SK-N-MC (cell line): ENCODE results near the gene SHROOM1.

Source experiments
- EZH2 ChIP-seq: fragments of 200-600 bp; sonication (generic); IDR thresholded peaks from one replicate; pipeline ENCODE4 v1.6.1; 2017; ENCODE audit warnings: antibody characterized with exemption
- FOXP2 ChIP-seq: optimal IDR thresholded peaks from 2 replicates; pipeline ENCODE3; 2011; ENCODE audit warnings: mild to moderate bottlenecking, moderate library complexity; ENCODE audit not compliant: insufficient read depth; ENCODE audit errors: extremely low read length, control extremely low read depth
- POLR2AphosphoS5 ChIP-seq: IDR thresholded peaks from 2 replicates; pipeline ENCODE4 v1.6.1; 2012; ENCODE audit warnings: mild to moderate bottlenecking, low read depth, low read length, borderline replicate concordance

- TF ChIP-seq EZH2 (no peak), POLR2AphosphoS5 (no peak), FOXP2 (no peak)
Measured at GRCh38 chr5:132788508-132788907, 41.9 kb downstream of the SHROOM1 start.
